WERI-Rb-1 (cell line): ENCODE data around the gene CD28.

Experiments used
- DNase-seq: peaks from one replicate; pipeline ENCODE4 v3.0.0-alpha.2; 2020
- H3K27ac ChIP-seq: fragments of 250-450 bp; sonication (Bioruptor Pico); 2 replicates; pipeline ENCODE4 v1.5.1; 2020; ENCODE audit warnings: mild to moderate bottlenecking, moderate library complexity
- H3K27me3 ChIP-seq: fragments of 250-450 bp; sonication (Bioruptor Pico); 2 replicates; pipeline ENCODE4 v1.5.1; 2021; ENCODE audit warnings: mild to moderate bottlenecking, low read depth, moderate library complexity; ENCODE audit not compliant: insufficient read depth, severe bottlenecking
- H3K36me3 ChIP-seq: fragments of 250-450 bp; sonication (Bioruptor Pico); 2 replicates; pipeline ENCODE4 v1.5.1; 2020; ENCODE audit warnings: mild to moderate bottlenecking, moderate library complexity
- H3K4me3 ChIP-seq: 2 replicates; pipeline ENCODE4 v1.5.1; 2011; ENCODE audit warnings: low read depth, mild to moderate bottlenecking, control low read depth, low read length
- H3K9me3 ChIP-seq: fragments of 250-450 bp; sonication (Bioruptor Pico); 2 replicates; pipeline ENCODE4 v1.5.1; 2021; ENCODE audit warnings: mild to moderate bottlenecking, moderate library complexity; ENCODE audit not compliant: severe bottlenecking
- TF ChIP-seq, protein P1 (sequence below): IDR thresholded peaks from 2 replicates; pipeline ENCODE4 v1.5.1; 2011; ENCODE audit warnings: low read depth, mild to moderate bottlenecking, control low read depth, inconsistent platforms, low read length

CD28 gene

DNA sequence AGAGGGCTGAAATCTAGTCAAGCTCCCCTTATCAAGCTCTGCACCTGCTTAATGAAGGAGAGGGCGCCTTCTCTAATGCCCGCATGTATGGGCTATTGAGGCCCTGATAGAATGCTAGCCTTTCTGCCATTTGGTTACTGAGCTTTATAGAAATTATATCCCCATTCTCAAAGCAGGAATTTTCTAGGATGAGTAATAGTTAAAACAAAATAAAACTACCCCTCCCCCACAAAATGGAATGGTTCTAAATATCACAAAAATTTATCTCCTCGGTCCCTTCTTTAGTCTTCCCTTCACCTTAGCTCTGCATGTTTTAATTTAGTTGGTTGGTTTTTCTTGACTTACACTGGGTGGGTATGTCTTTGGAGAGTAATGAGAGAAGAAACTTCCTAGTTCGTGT lies 37.7 kb downstream of the CD28 start:
- H3K27me3 ChIP-seq: no peaks in the 10 kb centered on the region
- H3K36me3 ChIP-seq: no peaks in the 10 kb centered on the region
- H3K4me3 ChIP-seq: no peak overlapping the region
- H3K27ac ChIP-seq: no peak overlapping the region
- no peak for DNase-seq
- TF ChIP-seq, protein P1, sequence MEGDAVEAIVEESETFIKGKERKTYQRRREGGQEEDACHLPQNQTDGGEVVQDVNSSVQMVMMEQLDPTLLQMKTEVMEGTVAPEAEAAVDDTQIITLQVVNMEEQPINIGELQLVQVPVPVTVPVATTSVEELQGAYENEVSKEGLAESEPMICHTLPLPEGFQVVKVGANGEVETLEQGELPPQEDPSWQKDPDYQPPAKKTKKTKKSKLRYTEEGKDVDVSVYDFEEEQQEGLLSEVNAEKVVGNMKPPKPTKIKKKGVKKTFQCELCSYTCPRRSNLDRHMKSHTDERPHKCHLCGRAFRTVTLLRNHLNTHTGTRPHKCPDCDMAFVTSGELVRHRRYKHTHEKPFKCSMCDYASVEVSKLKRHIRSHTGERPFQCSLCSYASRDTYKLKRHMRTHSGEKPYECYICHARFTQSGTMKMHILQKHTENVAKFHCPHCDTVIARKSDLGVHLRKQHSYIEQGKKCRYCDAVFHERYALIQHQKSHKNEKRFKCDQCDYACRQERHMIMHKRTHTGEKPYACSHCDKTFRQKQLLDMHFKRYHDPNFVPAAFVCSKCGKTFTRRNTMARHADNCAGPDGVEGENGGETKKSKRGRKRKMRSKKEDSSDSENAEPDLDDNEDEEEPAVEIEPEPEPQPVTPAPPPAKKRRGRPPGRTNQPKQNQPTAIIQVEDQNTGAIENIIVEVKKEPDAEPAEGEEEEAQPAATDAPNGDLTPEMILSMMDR: no peak
- no peaks in the 10 kb centered on the region for H3K9me3 ChIP-seq

DNA sequence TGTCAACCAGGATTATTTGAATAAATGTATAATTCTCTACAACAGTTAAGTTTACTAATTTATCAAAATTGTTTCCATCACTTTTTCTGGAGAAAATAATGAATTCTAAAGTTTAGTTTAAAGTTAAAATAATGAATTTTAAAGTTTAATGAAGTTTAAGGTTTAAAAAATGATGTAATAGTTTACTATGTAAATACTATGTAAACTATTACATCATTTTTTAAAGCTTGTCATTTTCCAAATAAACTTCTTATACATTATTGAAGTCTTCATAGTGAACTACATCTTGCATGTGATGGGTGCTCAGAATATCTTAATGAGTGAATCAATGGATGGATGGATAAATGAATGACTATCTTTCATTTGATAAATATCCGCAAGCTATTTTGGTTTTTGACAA lies 38.8 kb downstream of the CD28 start:
- DNase-seq: no peak
- H3K9me3 ChIP-seq: no peaks in the 10 kb centered on the region
- no peaks in the 10 kb centered on the region for H3K36me3 ChIP-seq
- H3K27ac ChIP-seq: no peak overlapping the region
- no peak overlapping the region for H3K4me3 ChIP-seq
- TF ChIP-seq, protein P1: no peak
- H3K27me3 ChIP-seq: no peaks in the 10 kb centered on the region

DNA sequence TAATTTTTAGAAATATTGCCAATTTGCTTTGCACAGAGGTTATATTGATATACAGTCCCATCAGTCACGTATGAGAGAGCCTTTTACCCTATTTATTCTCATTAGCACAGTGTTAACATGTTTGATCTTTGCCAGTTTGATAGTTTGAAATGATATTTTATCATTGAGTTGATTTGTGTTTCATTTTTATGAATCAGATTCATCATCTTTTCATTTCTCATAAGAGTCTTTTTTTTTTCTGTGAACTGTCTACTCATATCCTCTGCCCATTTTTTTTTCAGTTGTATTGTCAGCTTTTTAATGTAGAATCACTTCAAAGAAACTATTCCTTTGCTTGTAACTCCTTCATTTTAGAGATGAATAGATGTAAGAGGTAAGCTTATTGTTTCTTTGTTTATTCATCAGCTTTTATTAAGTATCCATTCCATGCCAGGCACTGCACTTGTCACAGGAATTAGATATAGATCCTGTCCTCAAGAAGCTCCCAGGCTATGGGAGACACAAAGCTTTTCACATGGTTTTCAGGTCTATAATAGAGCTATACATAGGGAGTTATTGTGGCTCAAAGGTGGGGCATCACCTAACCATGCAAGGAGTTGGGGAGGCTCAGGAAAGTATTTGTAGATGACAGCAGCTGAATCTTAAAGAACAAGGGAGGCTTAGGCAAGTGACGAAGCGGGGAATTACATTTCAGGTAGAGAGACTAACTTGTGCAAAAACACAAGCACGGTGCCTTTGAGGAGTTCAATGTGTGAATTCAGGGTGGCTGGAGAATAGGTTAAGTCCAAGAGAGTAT lies 42.1 kb downstream of the CD28 start:
- peaks cover 4% of the 10 kb centered on the region for H3K9me3 ChIP-seq
- no peak for DNase-seq
- H3K36me3 ChIP-seq: no peaks in the 10 kb centered on the region
- no peak overlapping the region for H3K27ac ChIP-seq
- H3K27me3 ChIP-seq: no peaks in the 10 kb centered on the region
- TF ChIP-seq, protein P1: no peak
- no peak overlapping the region for H3K4me3 ChIP-seq

DNA sequence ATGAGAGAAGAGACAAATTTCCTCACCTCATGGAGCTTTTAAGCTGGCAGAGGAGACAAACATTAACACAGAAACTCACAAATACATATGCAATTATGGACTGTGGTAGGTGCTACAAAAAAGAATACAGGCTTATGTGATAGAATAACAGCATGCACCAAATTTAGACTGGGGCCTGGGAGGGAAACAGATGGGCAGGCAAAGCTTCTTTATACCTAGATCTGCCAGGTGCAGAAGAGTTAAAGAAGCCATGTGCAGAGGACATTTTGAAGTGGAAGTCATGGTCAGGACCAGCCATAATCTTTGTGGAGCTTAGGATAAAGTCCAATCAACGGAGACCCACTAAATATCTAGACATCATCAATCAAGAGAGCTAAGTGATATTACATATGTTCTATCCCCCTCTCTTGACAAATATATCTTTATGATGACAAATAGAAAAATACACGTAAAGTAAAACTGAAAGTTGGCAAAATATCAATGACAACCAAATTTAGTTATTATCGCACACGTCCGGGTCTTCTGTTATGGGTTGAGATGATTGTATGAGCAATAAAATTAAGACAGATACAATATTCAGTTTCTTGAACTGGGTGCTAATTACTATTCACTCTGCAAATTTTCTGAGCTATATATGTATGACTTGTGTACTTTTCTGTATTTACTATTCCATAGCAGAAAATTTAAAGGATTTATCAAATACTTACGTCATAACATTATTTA lies 44.1 kb downstream of the CD28 start:
- Histone ChIP-seq H3K4me3 (no peak overlapping the region), H3K27me3 (no peaks in the 10 kb centered on the region), H3K27ac (no peak overlapping the region), H3K36me3 (no peaks in the 10 kb centered on the region), H3K9me3 (peaks cover 4% of the 10 kb centered on the region)
- TF ChIP-seq, protein P1: no peak
- DNase-seq: no peak

DNA sequence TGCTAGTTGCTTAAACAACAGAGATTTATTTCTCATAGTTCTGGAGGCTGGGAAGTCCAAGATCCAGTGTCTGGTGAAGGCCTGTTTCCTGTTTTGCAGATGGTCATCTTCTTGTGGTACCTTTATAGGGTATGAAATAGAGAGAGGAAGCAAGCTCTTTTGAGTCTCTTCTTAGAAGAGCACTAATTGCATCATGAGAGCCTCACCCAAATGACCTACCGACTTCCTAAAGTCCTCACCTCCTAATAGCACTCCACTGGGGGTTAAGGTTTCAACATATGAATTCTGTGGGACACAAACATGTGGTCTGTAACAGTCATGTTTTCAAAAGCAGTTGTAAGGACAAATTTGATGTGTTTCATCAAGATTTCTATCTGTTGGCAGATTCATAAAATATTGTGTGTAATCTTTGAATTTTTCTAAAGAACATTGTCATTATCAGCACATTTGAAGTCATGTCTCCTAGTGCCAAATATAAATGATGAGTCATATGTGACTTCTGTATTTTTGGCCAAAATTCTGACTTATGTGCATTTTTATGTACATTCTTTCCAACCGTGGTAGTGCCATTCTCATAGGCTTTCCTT lies 45.3 kb downstream of the CD28 start:
- Histone ChIP-seq H3K36me3 (no peaks in the 10 kb centered on the region), H3K27me3 (no peaks in the 10 kb centered on the region), H3K9me3 (peaks cover 4% of the 10 kb centered on the region), H3K4me3 (no peak overlapping the region), H3K27ac (no peak overlapping the region)
- DNase-seq: no peak
- TF ChIP-seq, protein P1: no peak
